HG03442 (cell line): Measurements from ENCODE around the gene ABCC4.

Experiments used
- ATAC-seq: cut with Tn5 transposase; IDR thresholded peaks from one replicate; pipeline ENCODE4 v1.9.1; 2021; ENCODE audit warnings: mild to moderate bottlenecking, moderate library complexity; ENCODE audit not compliant: unreplicated experiment

ABCC4 gene

DNA sequence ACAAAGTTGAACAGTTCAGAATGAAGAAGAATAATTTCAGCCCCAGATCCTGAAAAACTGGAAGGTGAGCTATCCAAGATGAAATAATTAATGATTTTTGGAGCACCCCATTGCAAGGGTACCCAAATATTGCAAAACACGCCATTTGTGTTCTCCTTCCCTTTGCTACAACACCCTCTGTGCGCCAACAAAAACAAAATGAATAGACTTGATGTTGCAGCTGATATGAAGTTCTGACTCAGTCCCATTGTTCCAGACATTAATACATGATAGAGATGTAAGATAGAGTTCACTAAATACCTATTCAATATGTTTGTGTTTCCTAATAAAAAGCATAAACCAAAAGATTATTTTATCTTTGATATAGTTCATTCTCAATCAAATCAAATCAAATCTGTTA lies 301.4 kb downstream of the ABCC4 start:
- ATAC-seq, result no peak

GRCh38 chr13:94997126-94997525 lies 304.1 kb downstream of the ABCC4 start:
- no peak for ATAC-seq

- no peak for ATAC-seq
Observed at GRCh38 chr13:94996445-94996844, 304.8 kb downstream of the ABCC4 start.

DNA sequence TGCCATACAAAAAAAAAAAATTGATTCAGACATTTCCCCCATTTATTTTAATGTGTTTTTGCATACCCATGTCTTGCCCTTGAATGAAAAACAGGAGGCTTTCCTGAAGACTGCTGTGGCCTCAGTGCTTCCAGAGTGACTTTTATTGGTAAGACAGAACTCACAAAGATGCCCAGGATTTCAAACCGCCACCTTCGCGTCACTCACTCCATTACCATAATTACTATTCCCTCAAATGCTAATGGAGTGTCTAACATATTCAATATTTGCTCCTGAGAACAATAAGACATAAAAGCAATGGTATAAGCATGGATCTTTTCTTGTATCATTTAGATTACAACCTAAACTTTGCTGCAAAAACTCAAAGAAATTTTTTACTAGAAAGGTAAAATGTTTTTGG lies 306.7 kb downstream of the ABCC4 start:
- no peak for ATAC-seq

DNA sequence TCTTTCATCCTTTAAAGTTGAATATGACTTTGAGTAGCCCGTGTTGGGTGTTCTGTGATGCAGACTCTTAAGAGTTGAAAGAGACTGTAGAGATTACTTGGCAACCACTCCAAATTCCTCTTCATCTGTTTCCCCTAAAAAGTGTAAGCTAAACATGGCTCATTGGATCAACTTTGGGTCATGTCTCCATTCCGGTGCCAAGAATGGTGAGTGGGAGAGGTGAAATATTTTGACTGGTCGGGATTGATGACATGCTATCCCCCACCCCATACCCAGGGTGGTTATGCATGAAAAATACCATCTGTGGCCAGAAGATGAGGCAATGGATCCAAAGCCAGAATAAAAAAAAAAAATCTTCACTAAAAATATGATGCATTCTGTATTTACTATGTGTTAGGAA lies 307.6 kb downstream of the ABCC4 start:
- ATAC-seq, result no peak

- no peak for ATAC-seq
Observed at GRCh38 chr13:94992036-94992960, 309.0 kb downstream of the ABCC4 start.

GRCh38 chr13:94988654-94989053 lies 312.6 kb downstream of the ABCC4 start:
- ATAC-seq, result no peak

DNA sequence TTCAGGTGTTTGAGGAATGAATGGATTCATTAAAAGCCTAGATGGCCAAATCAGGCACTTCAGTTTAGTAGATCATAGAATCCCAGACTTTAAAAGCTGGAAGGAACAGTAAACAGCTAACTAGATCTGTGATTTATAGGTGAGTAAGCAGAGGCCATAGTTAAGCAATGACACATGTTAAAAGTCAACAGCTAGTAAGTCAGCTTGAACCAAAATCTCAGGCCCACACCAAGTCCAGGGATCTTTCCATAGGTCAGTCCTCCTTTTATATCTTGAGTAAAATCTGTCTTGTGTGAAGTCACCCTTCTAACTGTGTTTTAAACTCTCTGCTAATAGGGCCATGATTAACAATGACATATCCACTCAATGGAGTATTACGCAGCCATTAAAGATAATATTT lies 313.4 kb downstream of the ABCC4 start:
- no peak for ATAC-seq

DNA sequence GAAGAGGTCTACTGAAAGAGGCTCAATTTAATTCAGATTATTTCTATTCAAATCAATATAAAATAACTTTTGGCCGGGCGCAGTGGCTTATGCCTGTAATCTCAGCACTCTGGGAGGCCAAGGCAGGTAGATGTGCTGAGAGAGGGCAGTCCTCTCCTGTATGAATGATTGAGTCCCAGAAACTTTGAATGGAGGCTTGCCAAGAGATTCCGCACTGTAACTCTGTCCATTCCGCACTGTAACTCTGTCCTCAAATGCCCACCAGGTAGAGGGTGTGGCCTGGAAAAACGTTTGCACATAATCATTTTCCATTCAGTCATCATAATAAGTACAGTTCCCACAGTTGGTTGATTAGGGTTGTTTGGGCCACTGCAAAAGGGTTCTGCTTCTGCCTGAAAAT lies 314.2 kb downstream of the ABCC4 start:
- no peak for ATAC-seq

DNA sequence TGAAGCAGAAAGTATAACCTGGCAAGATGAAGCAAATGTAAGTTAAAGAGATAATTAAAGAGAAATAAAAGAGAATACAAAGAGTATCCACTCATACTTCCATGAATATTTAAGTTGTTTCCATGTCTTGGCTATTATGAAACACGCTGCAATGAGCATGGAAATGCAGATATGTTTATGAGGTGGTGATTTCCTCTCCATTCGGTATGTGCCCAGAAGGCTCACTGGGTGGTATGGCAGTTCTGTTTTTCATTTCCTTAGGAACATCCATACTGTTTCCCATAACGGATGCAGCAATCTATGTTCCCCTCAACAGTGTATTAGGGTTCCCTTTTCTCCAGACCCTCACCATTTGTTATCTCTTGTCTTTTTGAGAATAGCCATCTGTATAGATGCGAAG lies 316.3 kb downstream of the ABCC4 start:
- ATAC-seq, result no peak

DNA sequence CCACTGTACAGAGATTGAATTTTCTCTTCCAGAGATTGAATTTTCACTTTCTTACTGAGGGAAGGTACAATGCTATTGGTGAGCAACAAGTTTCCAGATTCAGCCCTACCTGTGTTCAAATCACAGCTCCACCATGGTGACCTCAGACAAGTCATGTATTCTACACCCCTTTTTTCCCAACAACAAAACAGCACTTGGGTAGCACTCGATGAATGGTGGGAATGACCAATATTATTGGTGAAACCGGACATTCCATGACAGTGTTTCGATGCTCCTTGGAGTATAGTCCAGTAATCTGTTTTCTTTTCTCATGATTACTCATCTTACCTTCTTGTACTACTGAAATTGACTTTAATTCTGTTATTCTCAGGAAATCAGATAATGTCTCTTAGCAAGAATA lies 322.7 kb downstream of the ABCC4 start:
- no peak for ATAC-seq

GRCh38 chr13:94974015-94974951 lies 327.0 kb downstream of the ABCC4 start:
- ATAC-seq, result no peak

- ATAC-seq, result no peak
Observed at GRCh38 chr13:94972262-94972661, 329.0 kb downstream of the ABCC4 start.
